MM.1S (cell line): Measurements from ENCODE around the gene GFOD1.

Experiments
- DNase-seq: peaks from one replicate; pipeline ENCODE4 v3.0.0-alpha.2; 2015
- H2AFZ ChIP-seq: fragments of 300-600 bp; sonication (generic); 2 replicates; pipeline ENCODE4 v1.6.0; 2016; ENCODE audit warnings: antibody characterized with exemption, low read length
- H3F3A ChIP-seq: fragments of 300-600 bp; sonication (generic); 2 replicates; pipeline ENCODE4 v1.6.1; 2016; ENCODE audit warnings: mild to moderate bottlenecking, antibody characterized with exemption, low read length, moderate library complexity, mixed read lengths; ENCODE audit not compliant: insufficient read depth
- H3K27ac ChIP-seq: fragments of 300-600 bp; sonication (generic); 2 replicates; pipeline ENCODE4 v1.5.1; 2016; ENCODE audit warnings: mild to moderate bottlenecking, low read length
- H3K27me3 ChIP-seq: fragments of 300-600 bp; sonication (generic); replicated peaks from 2 replicates; pipeline ENCODE4 v1.6.0; 2016; ENCODE audit warnings: low read length; ENCODE audit not compliant: insufficient read depth
- H3K36me3 ChIP-seq: fragments of 300-600 bp; sonication (generic); replicated peaks from 2 replicates; pipeline ENCODE4 v1.6.1; 2016; ENCODE audit warnings: mild to moderate bottlenecking, low read length, mixed read lengths; ENCODE audit not compliant: insufficient read depth
- H3K4me1 ChIP-seq: fragments of 300-600 bp; sonication (generic); 2 replicates; pipeline ENCODE4 v1.6.1; 2016; ENCODE audit warnings: low read length, mixed read lengths
- H3K4me2 ChIP-seq: fragments of 300-600 bp; sonication (generic); 2 replicates; pipeline ENCODE4 v1.6.0; 2016; ENCODE audit warnings: low read depth, low read length
- H3K4me3 ChIP-seq: fragments of 300-600 bp; sonication (generic); 2 replicates; pipeline ENCODE4 v1.5.1; 2016; ENCODE audit warnings: low read length, mixed read lengths
- H3K79me2 ChIP-seq: fragments of 300-600 bp; sonication (generic); 2 replicates; pipeline ENCODE4 v1.6.1; 2016; ENCODE audit warnings: mixed run types, low read length, mixed read lengths
- H3K9ac ChIP-seq: fragments of 300-600 bp; sonication (generic); 2 replicates; pipeline ENCODE4 v1.6.1; 2016; ENCODE audit warnings: low read length, mixed read lengths
- H3K9me2 ChIP-seq: fragments of 300-600 bp; sonication (generic); replicated peaks from 2 replicates; pipeline ENCODE4 v1.6.1; 2016; ENCODE audit warnings: mild to moderate bottlenecking, low read length, mixed read lengths; ENCODE audit not compliant: insufficient read depth
- H3K9me3 ChIP-seq: fragments of 300-600 bp; sonication (generic); replicated peaks from 2 replicates; pipeline ENCODE4 v1.6.1; 2016; ENCODE audit warnings: mild to moderate bottlenecking, low read length, mixed read lengths; ENCODE audit not compliant: insufficient read depth
- H4K20me1 ChIP-seq: fragments of 300-600 bp; sonication (generic); 2 replicates; pipeline ENCODE4 v1.6.1; 2016; ENCODE audit warnings: mild to moderate bottlenecking, low read length, moderate library complexity, mixed read lengths; ENCODE audit not compliant: insufficient read depth
- EZH2 ChIP-seq: fragments of 300-600 bp; sonication (generic); optimal IDR thresholded peaks from 2 replicates; pipeline ENCODE3; 2017; ENCODE audit warnings: low read depth, mild to moderate bottlenecking, antibody characterized with exemption, low read length, mixed read lengths
- EZH2phosphoT487 ChIP-seq: fragments of 300-600 bp; sonication (generic); IDR thresholded peaks from 2 replicates; pipeline ENCODE4 v1.6.1; 2018; ENCODE audit warnings: antibody characterized with exemption, low read length
- TF ChIP-seq, protein P1 (sequence below): fragments of 300-600 bp; sonication (generic); IDR thresholded peaks from 2 replicates; pipeline ENCODE4 v1.5.1; 2016; ENCODE audit warnings: antibody characterized with exemption, low read length, mixed read lengths

Gene GFOD1

DNA sequence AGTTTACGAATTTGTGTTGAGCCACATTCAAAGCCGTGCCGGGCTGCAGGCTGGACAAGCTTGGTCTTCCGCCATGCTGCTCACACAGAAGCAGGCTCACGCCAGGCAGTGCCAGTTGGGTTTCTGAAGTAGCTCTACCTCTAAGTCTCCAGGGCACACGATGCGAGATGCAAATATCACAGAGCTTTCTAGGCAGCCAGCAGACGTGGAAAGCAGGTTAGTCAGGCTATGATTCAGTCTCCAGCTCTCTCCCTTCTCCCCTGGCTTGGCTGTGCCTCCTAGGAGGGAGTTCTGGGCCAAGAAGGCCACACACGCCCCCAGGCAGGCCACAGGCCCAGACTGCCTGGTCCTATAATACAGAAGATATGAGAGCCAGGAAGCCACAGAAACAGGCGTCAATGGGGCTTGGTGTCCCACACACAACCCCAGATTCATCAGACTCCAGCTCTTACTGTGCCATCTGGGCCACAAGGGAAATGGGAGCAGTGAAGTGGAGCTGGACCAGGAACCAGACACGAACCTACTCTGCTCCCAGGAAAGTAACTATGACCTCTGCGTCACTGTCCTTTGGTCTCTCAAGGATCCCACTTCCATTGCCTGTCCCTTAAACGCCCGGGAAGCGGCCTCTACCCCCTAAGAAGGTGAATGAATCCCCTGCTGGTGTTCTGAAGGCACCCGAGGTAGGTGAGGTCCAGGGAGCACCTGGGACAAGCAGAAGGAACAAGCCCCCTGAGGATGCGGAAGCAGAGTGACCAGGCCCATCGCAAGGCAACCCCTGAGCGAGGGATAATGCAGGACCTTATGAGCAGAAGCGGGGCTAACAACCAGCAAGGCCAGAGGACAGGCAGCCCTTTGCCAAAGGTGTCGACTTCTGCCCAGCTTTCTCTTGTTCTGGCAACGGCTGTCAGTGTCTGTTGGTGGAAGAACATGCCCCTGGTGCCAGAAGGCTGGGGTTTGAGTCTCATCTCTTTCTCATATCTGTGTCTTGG is 61.2 kb downstream of the GFOD1 start:
- H3K4me3 ChIP-seq, result no peak overlapping the region
- H3K27me3 ChIP-seq, result no peaks in the 10 kb centered on the region
- no peak overlapping the region for H2AFZ ChIP-seq
- no peaks in the 10 kb centered on the region for H4K20me1 ChIP-seq
- no peaks in the 10 kb centered on the region for H3K9me2 ChIP-seq
- H3K4me2 ChIP-seq, result no peak overlapping the region
- no peak overlapping the region for H3K9ac ChIP-seq
- H3F3A ChIP-seq, result 0 out of 2 replicates have a peak, but pooled peaks cover 6% of the 10 kb centered on the region
- H3K9me3 ChIP-seq, result no peaks in the 10 kb centered on the region
- no peaks in the 10 kb centered on the region for H3K36me3 ChIP-seq
- no peak for DNase-seq
- TF ChIP-seq EZH2phosphoT487 (no peak), EZH2 (no peak)
- TF ChIP-seq, protein P1, sequence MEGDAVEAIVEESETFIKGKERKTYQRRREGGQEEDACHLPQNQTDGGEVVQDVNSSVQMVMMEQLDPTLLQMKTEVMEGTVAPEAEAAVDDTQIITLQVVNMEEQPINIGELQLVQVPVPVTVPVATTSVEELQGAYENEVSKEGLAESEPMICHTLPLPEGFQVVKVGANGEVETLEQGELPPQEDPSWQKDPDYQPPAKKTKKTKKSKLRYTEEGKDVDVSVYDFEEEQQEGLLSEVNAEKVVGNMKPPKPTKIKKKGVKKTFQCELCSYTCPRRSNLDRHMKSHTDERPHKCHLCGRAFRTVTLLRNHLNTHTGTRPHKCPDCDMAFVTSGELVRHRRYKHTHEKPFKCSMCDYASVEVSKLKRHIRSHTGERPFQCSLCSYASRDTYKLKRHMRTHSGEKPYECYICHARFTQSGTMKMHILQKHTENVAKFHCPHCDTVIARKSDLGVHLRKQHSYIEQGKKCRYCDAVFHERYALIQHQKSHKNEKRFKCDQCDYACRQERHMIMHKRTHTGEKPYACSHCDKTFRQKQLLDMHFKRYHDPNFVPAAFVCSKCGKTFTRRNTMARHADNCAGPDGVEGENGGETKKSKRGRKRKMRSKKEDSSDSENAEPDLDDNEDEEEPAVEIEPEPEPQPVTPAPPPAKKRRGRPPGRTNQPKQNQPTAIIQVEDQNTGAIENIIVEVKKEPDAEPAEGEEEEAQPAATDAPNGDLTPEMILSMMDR, result no peak
- H3K27ac ChIP-seq, result no peak overlapping the region
- H3K79me2 ChIP-seq, result no peaks in the 10 kb centered on the region
- peaks cover 18% of the 10 kb centered on the region for H3K4me1 ChIP-seq

DNA sequence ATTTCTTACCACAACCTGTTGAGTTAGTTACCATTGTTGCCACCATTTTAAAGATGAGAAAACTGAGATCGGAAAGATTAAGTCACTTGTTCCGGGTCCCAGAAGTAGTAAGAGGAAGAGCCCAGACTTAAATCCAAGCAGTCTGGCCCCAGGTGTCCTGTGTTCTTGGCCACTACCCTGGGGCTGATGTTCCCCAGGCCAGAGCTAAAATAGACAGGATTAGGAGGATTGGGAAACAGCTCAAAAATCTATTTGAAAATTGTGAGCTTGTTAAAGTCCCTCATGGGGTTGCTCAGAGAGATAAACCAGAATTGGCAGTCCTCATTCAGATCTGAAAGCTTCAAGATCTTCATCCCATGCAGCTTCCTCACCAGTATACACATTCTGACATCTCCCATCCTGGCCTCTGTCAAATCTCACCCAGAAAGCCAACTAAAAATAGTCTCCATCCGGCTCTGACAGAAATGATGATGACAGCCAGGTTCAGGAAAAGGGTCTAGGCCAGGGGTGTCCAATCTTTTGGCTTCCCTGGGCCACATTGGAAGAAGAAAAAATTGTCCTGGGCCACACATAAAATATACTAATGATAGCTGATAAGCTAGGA is 62.0 kb downstream of the GFOD1 start:
- Histone ChIP-seq H3F3A (0 out of 2 replicates have a peak, but pooled peaks cover 6% of the 10 kb centered on the region), H3K9ac (no peak overlapping the region), H3K9me3 (no peaks in the 10 kb centered on the region), H3K4me2 (no peak overlapping the region), H2AFZ (no peak overlapping the region), H3K4me3 (no peak overlapping the region), H3K36me3 (no peaks in the 10 kb centered on the region), H4K20me1 (no peaks in the 10 kb centered on the region), H3K9me2 (no peaks in the 10 kb centered on the region), H3K27ac (no peak overlapping the region), H3K27me3 (no peaks in the 10 kb centered on the region), H3K79me2 (no peaks in the 10 kb centered on the region), H3K4me1 (peaks cover 12% of the 10 kb centered on the region)
- DNase-seq, result no peak
- TF ChIP-seq EZH2phosphoT487, result no peak
- TF ChIP-seq EZH2, result no peak
- TF ChIP-seq, protein P1, result no peak

DNA sequence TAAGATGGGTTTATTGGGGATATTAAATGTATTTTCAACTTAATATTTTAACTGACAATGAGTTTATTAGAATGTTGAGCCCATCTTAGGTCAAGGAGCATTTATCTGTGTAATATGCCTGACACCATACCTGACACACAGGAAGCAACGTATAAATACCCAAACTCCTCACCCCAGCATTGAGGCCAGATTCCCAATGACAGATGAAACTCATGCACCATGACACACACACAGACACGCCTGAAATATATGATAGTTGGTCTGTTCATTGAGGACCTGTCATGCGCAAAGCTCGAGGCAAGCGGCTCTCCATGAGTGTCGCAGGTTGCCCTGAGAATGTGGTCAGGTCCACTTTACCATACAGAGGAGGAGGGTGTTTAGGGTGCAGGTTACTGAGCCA is 64.1 kb downstream of the GFOD1 start:
- TF ChIP-seq, protein P1, result no peak
- TF ChIP-seq EZH2, result no peak
- no peak for TF ChIP-seq EZH2phosphoT487
- Histone ChIP-seq H3K4me3 (no peak overlapping the region), H3K9me3 (no peaks in the 10 kb centered on the region), H3K4me1 (peaks cover 5% of the 10 kb centered on the region; the same call in 1 of the 2 replicates), H3K79me2 (no peaks in the 10 kb centered on the region), H3K36me3 (no peaks in the 10 kb centered on the region), H3F3A (no peaks in the 10 kb centered on the region), H2AFZ (no peak overlapping the region), H3K9ac (no peak overlapping the region), H3K27me3 (no peaks in the 10 kb centered on the region), H3K4me2 (no peak overlapping the region), H3K9me2 (no peaks in the 10 kb centered on the region), H3K27ac (no peak overlapping the region; the same call in 1 of the 2 replicates), H4K20me1 (no peaks in the 10 kb centered on the region)
- no peak for DNase-seq
